ENCODE measurements around the gene STEAP2.

Gene STEAP2

DNA sequence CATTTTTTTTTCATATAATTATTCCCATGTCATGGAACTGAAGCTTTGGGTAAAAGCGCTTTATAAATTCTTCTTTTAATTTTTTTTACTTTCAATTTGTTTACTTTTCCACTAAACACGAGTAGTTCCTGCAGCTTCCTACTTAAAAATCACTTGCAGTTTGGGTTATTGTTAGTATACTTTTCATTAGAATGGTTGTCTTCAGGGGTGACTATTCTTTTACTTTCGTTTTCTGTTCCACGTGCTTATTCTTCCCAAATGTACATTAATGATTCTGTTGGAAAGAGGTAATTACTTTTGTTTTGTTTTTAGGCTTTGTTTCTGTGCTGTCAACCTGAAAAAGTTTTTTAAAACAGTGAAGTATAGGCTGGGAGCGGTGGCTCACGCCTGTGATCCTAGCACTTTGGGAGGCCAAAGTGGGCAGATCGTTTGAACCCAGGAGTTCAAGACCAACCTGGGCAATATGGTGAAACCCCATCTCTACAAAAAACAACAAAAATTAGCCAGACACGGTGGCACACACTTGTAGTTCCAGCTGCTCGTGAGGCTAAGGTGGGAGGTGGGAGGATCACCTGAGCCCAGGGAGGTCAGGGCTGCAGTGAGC, 28.2 kb downstream of the STEAP2 start:
- Histone ChIP-seq H4K20me1 (ENCODE audit: insufficient read depth, low read length) (no peaks in the 10 kb centered on the region), H3K4me2 (ENCODE audit: insufficient read depth, low read length) (0 out of 2 replicates have a peak overlapping the region, but pooled peaks have one; percentile 12), H3K9ac (ENCODE audit: low read depth, low read length) (no peak overlapping the region), H3K27ac (ENCODE audit: low read length) (no peak overlapping the region), H2AFZ (ENCODE audit: low read depth, low read length) (no peak overlapping the region), H3K4me3 (ENCODE audit: low read depth in 1 of 2, low read length in 2 of 2) (no peak overlapping the region), H3K79me2 (ENCODE audit: insufficient read depth, low read length) (no peaks in the 10 kb centered on the region), H3K36me3 (ENCODE audit: insufficient read depth, low read length) (no peaks in the 10 kb centered on the region), H3K4me1 (ENCODE audit: insufficient read depth, low read length) (no peaks in the 10 kb centered on the region), H3K9me3 (ENCODE audit: insufficient read depth, low read length, severe bottlenecking) (no peaks in the 10 kb centered on the region), H3K27me3 (ENCODE audit: insufficient read depth, low read length, poor library complexity) (no peaks in the 10 kb centered on the region)
- ATAC-seq (ENCODE audit: insufficient read depth, low read depth) (no peak), DNase-seq (no peak)
- TF ChIP-seq, protein P1, sequence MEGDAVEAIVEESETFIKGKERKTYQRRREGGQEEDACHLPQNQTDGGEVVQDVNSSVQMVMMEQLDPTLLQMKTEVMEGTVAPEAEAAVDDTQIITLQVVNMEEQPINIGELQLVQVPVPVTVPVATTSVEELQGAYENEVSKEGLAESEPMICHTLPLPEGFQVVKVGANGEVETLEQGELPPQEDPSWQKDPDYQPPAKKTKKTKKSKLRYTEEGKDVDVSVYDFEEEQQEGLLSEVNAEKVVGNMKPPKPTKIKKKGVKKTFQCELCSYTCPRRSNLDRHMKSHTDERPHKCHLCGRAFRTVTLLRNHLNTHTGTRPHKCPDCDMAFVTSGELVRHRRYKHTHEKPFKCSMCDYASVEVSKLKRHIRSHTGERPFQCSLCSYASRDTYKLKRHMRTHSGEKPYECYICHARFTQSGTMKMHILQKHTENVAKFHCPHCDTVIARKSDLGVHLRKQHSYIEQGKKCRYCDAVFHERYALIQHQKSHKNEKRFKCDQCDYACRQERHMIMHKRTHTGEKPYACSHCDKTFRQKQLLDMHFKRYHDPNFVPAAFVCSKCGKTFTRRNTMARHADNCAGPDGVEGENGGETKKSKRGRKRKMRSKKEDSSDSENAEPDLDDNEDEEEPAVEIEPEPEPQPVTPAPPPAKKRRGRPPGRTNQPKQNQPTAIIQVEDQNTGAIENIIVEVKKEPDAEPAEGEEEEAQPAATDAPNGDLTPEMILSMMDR (IDR thresholded peaks at IDR 0.05; ENCODE audit: borderline replicate concordance, extremely low read depth, low read length, poor library complexity, severe bottlenecking) = no peak
- TF ChIP-seq EZH2 (IDR thresholded peaks at IDR 0.05; ENCODE audit: borderline replicate concordance, low read depth, low read length, severe bottlenecking) = no peak

DNA sequence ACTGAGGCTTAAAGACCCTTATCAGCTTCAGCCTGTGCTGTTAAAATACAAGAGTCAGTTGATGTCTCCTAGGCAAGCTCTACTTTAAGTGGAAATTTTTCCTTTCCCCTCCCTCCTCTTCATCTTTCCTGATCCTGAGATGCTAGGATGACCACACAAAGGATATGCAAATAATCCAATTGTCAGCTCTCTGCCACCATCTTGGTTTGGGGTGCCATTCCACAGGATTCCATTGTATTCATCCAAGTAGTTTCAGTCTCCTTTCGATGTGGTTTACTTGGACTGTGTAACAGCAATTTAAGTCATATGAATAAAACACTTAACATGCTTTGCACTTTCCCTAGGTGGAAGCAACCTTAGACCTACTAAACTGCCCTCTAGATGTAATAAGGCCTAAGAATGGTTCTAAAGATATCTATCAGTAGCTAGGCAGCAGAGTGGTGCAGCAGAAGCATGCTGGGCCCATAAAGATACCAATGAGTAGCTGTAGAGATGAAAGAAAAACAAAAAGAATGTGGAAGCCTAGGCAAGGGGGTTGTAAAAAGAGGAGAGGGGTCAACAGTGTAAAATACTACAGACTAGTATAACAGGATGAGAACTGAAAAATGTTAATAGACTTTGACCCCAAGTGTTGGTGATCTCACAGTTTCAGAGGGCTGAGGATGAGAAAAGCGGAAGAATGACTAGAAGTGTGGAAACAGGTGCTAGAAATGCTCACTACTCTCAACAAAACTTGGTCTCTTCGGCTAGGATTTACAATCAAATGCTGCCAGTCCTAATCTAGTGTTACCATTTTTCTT, 31.0 kb downstream of the STEAP2 start:
- Histone ChIP-seq H3K4me2 (ENCODE audit: insufficient read depth, low read length) (no peak overlapping the region), H3K27ac (ENCODE audit: low read length) (no peak overlapping the region)
- no peak for ATAC-seq (ENCODE audit: insufficient read depth, low read depth)

DNA sequence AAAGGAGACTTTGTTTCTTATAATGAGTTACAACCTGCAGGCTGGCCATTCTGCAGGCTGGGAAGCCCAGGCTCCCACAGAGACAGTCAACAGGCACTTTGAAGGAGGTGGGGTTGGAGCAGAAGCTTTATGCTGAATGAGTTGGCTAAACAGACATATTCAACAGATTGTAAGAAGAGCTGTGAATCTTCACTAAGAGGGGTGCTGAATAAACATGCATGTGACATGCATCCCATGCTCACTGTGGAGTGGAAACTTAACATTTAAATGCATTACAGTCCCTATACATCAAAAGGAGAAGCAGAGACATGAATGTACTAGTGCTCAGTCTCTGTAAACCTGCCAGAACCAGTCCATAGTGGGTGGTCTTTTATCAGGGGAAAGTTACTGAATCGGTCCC, 32.0 kb downstream of the STEAP2 start:
- H3K9ac ChIP-seq (ENCODE audit: low read depth, low read length) = no peak overlapping the region
- ATAC-seq (ENCODE audit: insufficient read depth, low read depth) (no peak), DNase-seq (no peak)
- H4K20me1 ChIP-seq (ENCODE audit: insufficient read depth, low read length) = no peaks in the 10 kb centered on the region
- no peak for TF ChIP-seq EZH2 (IDR thresholded peaks at IDR 0.05; ENCODE audit: borderline replicate concordance, low read depth, low read length, severe bottlenecking)
- TF ChIP-seq, protein P1 (IDR thresholded peaks at IDR 0.05; ENCODE audit: borderline replicate concordance, extremely low read depth, low read length, poor library complexity, severe bottlenecking) = no peak
- no peak overlapping the region for H2AFZ ChIP-seq (ENCODE audit: low read depth, low read length)
- no peaks in the 10 kb centered on the region for H3K9me3 ChIP-seq (ENCODE audit: insufficient read depth, low read length, severe bottlenecking)
- H3K4me2 ChIP-seq (ENCODE audit: insufficient read depth, low read length) = no peak overlapping the region
- H3K79me2 ChIP-seq (ENCODE audit: insufficient read depth, low read length) = no peaks in the 10 kb centered on the region
- H3K4me1 ChIP-seq (ENCODE audit: insufficient read depth, low read length) = no peaks in the 10 kb centered on the region
- no peak overlapping the region for H3K27ac ChIP-seq (ENCODE audit: low read length)
- no peaks in the 10 kb centered on the region for H3K36me3 ChIP-seq (ENCODE audit: insufficient read depth, low read length)
- no peak overlapping the region for H3K4me3 ChIP-seq (ENCODE audit: low read depth in 1 of 2, low read length in 2 of 2)
- H3K27me3 ChIP-seq (ENCODE audit: insufficient read depth, low read length, poor library complexity) = no peaks in the 10 kb centered on the region

More for the DNA sequence above, 31.0 kb downstream of the STEAP2 start:
- no peak overlapping the region for H2AFZ ChIP-seq (ENCODE audit: low read depth, low read length)
- no peak overlapping the region for H3K4me3 ChIP-seq (ENCODE audit: low read depth in 1 of 2, low read length in 2 of 2)
- no peak overlapping the region for H3K9ac ChIP-seq (ENCODE audit: low read depth, low read length)
- H3K9me3 ChIP-seq (ENCODE audit: insufficient read depth, low read length, severe bottlenecking) = no peaks in the 10 kb centered on the region
- H3K79me2 ChIP-seq (ENCODE audit: insufficient read depth, low read length) = no peaks in the 10 kb centered on the region
- no peaks in the 10 kb centered on the region for H3K4me1 ChIP-seq (ENCODE audit: insufficient read depth, low read length)
- no peaks in the 10 kb centered on the region for H3K36me3 ChIP-seq (ENCODE audit: insufficient read depth, low read length)
- TF ChIP-seq, protein P1 (IDR thresholded peaks at IDR 0.05; ENCODE audit: borderline replicate concordance, extremely low read depth, low read length, poor library complexity, severe bottlenecking) = no peak
- no peak for DNase-seq
- H3K27me3 ChIP-seq (ENCODE audit: insufficient read depth, low read length, poor library complexity) = no peaks in the 10 kb centered on the region
- H4K20me1 ChIP-seq (ENCODE audit: insufficient read depth, low read length) = no peaks in the 10 kb centered on the region

All from DND-41 (cell line).